Trophoblast cell (in vitro differentiated cells and primary cell): ENCODE measurements around the gene KIF6.

Source experiments
- DNase-seq, 2 donors: peaks; one replicate each; pipeline ENCODE4 v3.0.0-alpha.2; 2016
- H2AFZ ChIP-seq: 2 replicates; pipeline ENCODE4 v1.6.1; 2013; ENCODE audit warnings: low read length, moderate library complexity, mild to moderate bottlenecking; ENCODE audit not compliant: insufficient read depth, poor library complexity
- H2AK5ac ChIP-seq: 2 replicates; pipeline ENCODE4 v1.6.1; 2013; ENCODE audit warnings: mild to moderate bottlenecking, low read length
- H2BK120ac ChIP-seq: 2 replicates; pipeline ENCODE4 v1.6.1; 2013; ENCODE audit warnings: low read length, mild to moderate bottlenecking, moderate library complexity; ENCODE audit not compliant: insufficient read depth, poor library complexity
- H2BK12ac ChIP-seq: 2 replicates; pipeline ENCODE4 v1.6.1; 2013; ENCODE audit warnings: mild to moderate bottlenecking, low read length, moderate library complexity
- H2BK5ac ChIP-seq: 2 replicates; pipeline ENCODE4 v1.6.1; 2013; ENCODE audit warnings: low read length, low read depth, moderate library complexity, mild to moderate bottlenecking; ENCODE audit not compliant: poor library complexity
- H3K14ac ChIP-seq: 2 replicates; pipeline ENCODE4 v1.6.1; 2013; ENCODE audit warnings: mild to moderate bottlenecking, low read length
- H3K18ac ChIP-seq: 2 replicates; pipeline ENCODE4 v1.6.1; 2013; ENCODE audit warnings: mild to moderate bottlenecking, low read length
- H3K23ac ChIP-seq: 2 replicates; pipeline ENCODE4 v1.6.1; 2013; ENCODE audit warnings: low read length
- H3K27ac ChIP-seq: 2 replicates; pipeline ENCODE4 v1.5.1; 2013; ENCODE audit warnings: low read depth, mild to moderate bottlenecking, inconsistent platforms, low read length, moderate library complexity
- H3K27me3 ChIP-seq: 2 replicates; pipeline ENCODE4 v1.6.1; 2013; ENCODE audit warnings: inconsistent platforms, mild to moderate bottlenecking, low read length, moderate library complexity; ENCODE audit not compliant: insufficient read depth
- H3K36me3 ChIP-seq, 2 experiments: 1 replicate in 1 of 2; 2 replicates in 1 of 2; pipeline ENCODE4 v1.6.1; 2013; ENCODE audit warnings: low read length in 2 of 2, mild to moderate bottlenecking in 2 of 2, moderate library complexity in 1 of 2; ENCODE audit not compliant: insufficient read depth in 2 of 2, control insufficient read depth in 1 of 2
- H3K4ac ChIP-seq: 2 replicates; pipeline ENCODE4 v1.6.1; 2013; ENCODE audit warnings: low read depth, mild to moderate bottlenecking, low read length, moderate library complexity
- H3K4me1 ChIP-seq, 2 experiments: 1 replicate in 1 of 2; 2 replicates in 1 of 2; pipeline ENCODE4 v1.6.1; 2013; ENCODE audit warnings: low read length in 2 of 2, mild to moderate bottlenecking in 2 of 2, moderate library complexity in 1 of 2; ENCODE audit not compliant: insufficient read depth in 2 of 2, control insufficient read depth in 1 of 2
- H3K4me2 ChIP-seq: 2 replicates; pipeline ENCODE4 v1.6.1; 2013; ENCODE audit warnings: inconsistent platforms, mild to moderate bottlenecking, low read length, moderate library complexity
- H3K4me3 ChIP-seq: 2 replicates; pipeline ENCODE4 v1.5.1; 2013; ENCODE audit warnings: mild to moderate bottlenecking, low read depth, low read length, inconsistent platforms
- H3K79me1 ChIP-seq: one replicate; pipeline ENCODE4 v1.6.1; 2013; ENCODE audit warnings: low read length
- H3K79me2 ChIP-seq: 2 replicates; pipeline ENCODE4 v1.6.1; 2013; ENCODE audit warnings: low read length, mild to moderate bottlenecking; ENCODE audit not compliant: control insufficient read depth, insufficient read depth, poor library complexity
- H3K9ac ChIP-seq: 2 replicates; pipeline ENCODE4 v1.6.1; 2013; ENCODE audit warnings: mild to moderate bottlenecking, low read length
- H3K9me3 ChIP-seq: 2 replicates; pipeline ENCODE4 v1.6.1; 2013; ENCODE audit warnings: low read depth, mild to moderate bottlenecking, control low read depth, inconsistent platforms, low read length; ENCODE audit not compliant: insufficient read depth
- H4K12ac ChIP-seq: 2 replicates; pipeline ENCODE4 v1.6.1; 2013; ENCODE audit warnings: low read depth, mild to moderate bottlenecking, low read length, moderate library complexity
- H4K8ac ChIP-seq: 2 replicates; pipeline ENCODE4 v1.6.1; 2013; ENCODE audit warnings: low read depth, mild to moderate bottlenecking, low read length, moderate library complexity
- H4K91ac ChIP-seq: one replicate; pipeline ENCODE4 v1.6.1; 2013; ENCODE audit warnings: low read depth, mild to moderate bottlenecking, low read length, moderate library complexity
- WGBS: extraction: QIAGEN DNeasy Blood & Tissue Kit; methylation state at CpG from one replicate; pipeline ENCODE4 v1.1.7; 2013; ENCODE audit warnings: missing lambda C conversion rate; ENCODE audit not compliant: insufficient read length, insufficient coverage; ENCODE audit errors: extremely low coverage; 5-methylcytosine and 5-hydroxymethylcytosine counted together

The KIF6 gene

DNA sequence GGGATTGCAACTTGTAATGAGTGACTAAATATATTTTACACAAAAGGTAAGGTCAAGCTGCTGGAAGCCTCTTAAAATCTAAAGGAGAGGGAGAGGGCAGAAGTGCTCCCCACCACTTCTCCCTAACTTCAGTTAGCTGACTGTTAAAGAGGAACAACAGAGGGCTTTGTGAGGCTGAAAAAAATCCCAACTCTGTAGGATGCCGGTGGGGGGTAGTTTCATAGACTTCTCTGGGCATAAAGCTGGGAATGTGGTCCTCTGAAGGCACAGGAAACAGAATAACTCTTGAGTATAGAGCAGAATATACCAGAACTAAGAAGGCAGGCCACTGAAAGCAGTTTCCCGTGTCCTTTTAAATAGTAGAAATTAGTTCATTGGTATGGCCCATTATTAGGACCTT lies 71.6 kb downstream of the KIF6 start:
- WGBS = no CpG with 5 or more reads among the region's 2 CpGs

DNA sequence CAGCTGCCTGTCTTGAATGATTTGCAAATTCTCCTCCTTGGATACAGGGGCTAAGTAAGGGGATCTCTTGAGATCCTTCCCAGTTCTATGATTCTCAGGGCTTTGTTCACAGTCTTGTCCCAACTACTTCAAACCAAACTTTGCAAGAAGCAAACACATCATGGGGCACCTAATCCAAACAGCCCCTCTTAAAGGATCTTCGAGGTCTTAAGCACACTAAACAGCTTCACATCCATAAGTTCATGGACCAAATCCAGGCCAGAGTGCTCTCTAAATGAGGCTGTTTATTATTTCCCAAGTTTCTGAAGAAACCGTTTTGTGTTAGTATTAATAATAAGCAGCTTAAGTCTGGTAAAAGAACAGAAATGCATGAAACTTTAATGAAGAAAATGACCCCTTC lies 75.2 kb downstream of the KIF6 start:
- Histone ChIP-seq H3K23ac (no peak overlapping the region), H2BK12ac (no peak overlapping the region), H3K4me3 (no peak overlapping the region), H4K91ac (no peak overlapping the region), H2AFZ (no peak overlapping the region), H3K9me3 (no peaks in the 10 kb centered on the region), H4K12ac (no peak overlapping the region), H3K4me2 (no peak overlapping the region), H4K8ac (no peak overlapping the region), H2BK120ac (no peak overlapping the region), H3K27me3 (no peaks in the 10 kb centered on the region), H3K18ac (no peak overlapping the region), H3K9ac (no peak overlapping the region), H3K27ac (no peak overlapping the region), H3K36me3 (no peaks in the 10 kb centered on the region), H3K4me1 (no peaks in the 10 kb centered on the region), H3K79me2 (no peaks in the 10 kb centered on the region), H2AK5ac (no peak overlapping the region), H3K14ac (no peak overlapping the region), H3K79me1 (no peaks in the 10 kb centered on the region), H2BK5ac (no peak overlapping the region), H3K4ac (no peak overlapping the region)
- WGBS = no CpG with 5 or more reads among the region's 2 CpGs
- DNase-seq = no peak

More for the DNA sequence above, 71.6 kb downstream of the KIF6 start:
- no peak for DNase-seq
- Histone ChIP-seq H2AK5ac (no peak overlapping the region), H3K18ac (no peak overlapping the region), H2BK5ac (no peak overlapping the region), H3K27ac (no peak overlapping the region), H2AFZ (no peak overlapping the region), H3K4me1 (no peaks in the 10 kb centered on the region), H3K23ac (no peak overlapping the region), H3K9me3 (no peaks in the 10 kb centered on the region), H3K9ac (no peak overlapping the region), H3K14ac (no peak overlapping the region), H3K27me3 (no peaks in the 10 kb centered on the region), H2BK12ac (no peak overlapping the region), H3K4ac (no peak overlapping the region), H4K91ac (no peak overlapping the region), H3K4me2 (no peak overlapping the region), H2BK120ac (no peak overlapping the region), H3K79me2 (no peaks in the 10 kb centered on the region), H4K8ac (no peak overlapping the region), H4K12ac (no peak overlapping the region), H3K4me3 (no peak overlapping the region), H3K36me3 (no peaks in the 10 kb centered on the region), H3K79me1 (no peaks in the 10 kb centered on the region)

DNA sequence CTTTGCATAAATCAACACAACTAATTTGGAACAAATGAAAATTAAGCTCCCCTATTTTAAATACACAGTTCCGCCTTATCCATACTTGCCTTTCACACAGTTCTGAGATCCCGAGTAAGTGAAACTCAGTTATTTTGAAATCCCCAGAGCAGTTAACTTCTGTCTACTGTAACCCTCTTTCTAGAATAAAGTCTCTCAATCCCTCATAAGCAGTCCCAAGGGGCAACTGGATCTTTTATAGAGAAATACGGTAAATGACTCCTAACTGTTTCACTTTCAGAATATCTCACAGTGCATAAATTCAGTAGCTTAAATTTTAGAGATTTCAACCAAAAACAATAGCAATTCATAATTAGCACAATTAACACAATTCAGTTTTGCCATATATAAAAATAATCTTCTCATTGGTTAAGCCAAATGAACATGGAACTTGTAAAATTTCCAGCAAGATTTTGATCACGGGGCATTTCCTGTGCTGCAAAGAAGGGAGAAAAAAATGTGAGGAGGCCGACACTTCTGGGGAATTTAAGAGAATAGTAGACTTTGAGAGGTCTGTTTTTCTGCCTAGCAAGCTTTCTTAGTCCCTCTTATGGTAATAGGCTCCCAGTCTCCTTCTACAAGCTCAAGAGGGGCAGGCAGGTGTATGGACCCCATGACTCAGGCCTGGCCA lies 78.3 kb downstream of the KIF6 start:
- Histone ChIP-seq H4K12ac (no peak overlapping the region), H3K4ac (no peak overlapping the region), H2BK12ac (no peak overlapping the region), H3K79me2 (no peaks in the 10 kb centered on the region), H3K4me3 (no peak overlapping the region), H3K9me3 (no peaks in the 10 kb centered on the region), H3K9ac (no peak overlapping the region), H4K91ac (no peak overlapping the region), H2BK120ac (no peak overlapping the region), H3K4me2 (no peak overlapping the region), H2BK5ac (no peak overlapping the region), H3K18ac (no peak overlapping the region), H4K8ac (no peak overlapping the region), H3K23ac (no peak overlapping the region), H3K4me1 (no peaks in the 10 kb centered on the region), H3K27ac (no peak overlapping the region), H2AFZ (no peak overlapping the region), H3K27me3 (no peaks in the 10 kb centered on the region), H3K14ac (no peak overlapping the region), H2AK5ac (no peak overlapping the region), H3K36me3 (no peaks in the 10 kb centered on the region), H3K79me1 (no peaks in the 10 kb centered on the region)
- no CpG with 5 or more reads among the region's 5 CpGs for WGBS
- DNase-seq = no peak

DNA sequence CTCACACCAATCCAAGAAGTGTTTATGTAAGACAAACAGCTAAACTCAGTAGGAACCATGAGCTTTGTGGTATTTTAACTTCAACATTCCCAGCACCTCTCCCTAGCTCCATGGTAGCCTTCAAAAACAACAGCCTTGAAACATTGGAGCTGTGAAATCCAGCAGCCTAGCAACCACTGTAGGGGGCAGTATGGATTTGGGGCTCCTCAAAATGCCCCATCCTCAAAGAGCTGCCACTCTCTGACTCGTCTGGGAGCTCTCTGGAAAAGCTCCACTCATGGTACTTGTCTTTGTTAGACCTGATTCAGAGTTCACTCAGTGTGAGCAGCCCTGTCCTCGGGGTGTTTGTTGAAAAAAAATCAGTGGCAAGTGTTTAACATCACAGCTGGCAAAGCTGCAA lies 82.9 kb downstream of the KIF6 start:
- Histone ChIP-seq H3K18ac (no peak overlapping the region), H3K23ac (no peak overlapping the region), H4K12ac (no peak overlapping the region), H3K27me3 (no peaks in the 10 kb centered on the region), H2AFZ (no peak overlapping the region), H3K27ac (no peak overlapping the region), H3K14ac (no peak overlapping the region), H2AK5ac (no peak overlapping the region), H2BK5ac (no peak overlapping the region), H2BK12ac (no peak overlapping the region), H3K4ac (no peak overlapping the region), H3K9me3 (no peaks in the 10 kb centered on the region), H4K91ac (no peak overlapping the region), H3K79me2 (no peaks in the 10 kb centered on the region), H3K9ac (no peak overlapping the region), H3K79me1 (no peaks in the 10 kb centered on the region), H3K36me3 (no peaks in the 10 kb centered on the region), H4K8ac (no peak overlapping the region), H2BK120ac (no peak overlapping the region), H3K4me1 (no peaks in the 10 kb centered on the region), H3K4me2 (no peak overlapping the region), H3K4me3 (no peak overlapping the region)
- no CpG with 5 or more reads among the region's 2 CpGs for WGBS
- no peak for DNase-seq
